GM19240 (cell line): ENCODE data around the gene SLC41A3.
A peak's percentile ranks its signal among the peaks of the same experiment; 100 is the strongest.
"Not testable (repeated sequence)": the region's sequence is repeated elsewhere in the genome, so short reads cannot be mapped to it uniquely, and the experiment has no call there.

ENCODE experiments used
- DNase-seq: peaks from one replicate; pipeline ENCODE4 v3.0.0; 2011; ENCODE audit warnings: low spot score; ENCODE audit not compliant: insufficient read length

The SLC41A3 gene

GRCh38 chr3:126106336-126107202, 22.6 kb upstream of the SLC41A3 start:
- no peak for DNase-seq

- DNase-seq, result no peak
These were observed 21.8 kb upstream of the SLC41A3 start for GRCh38 chr3:126105691-126106187.

GRCh38 chr3:126104742-126105605, 21.1 kb upstream of the SLC41A3 start:
- no peak for DNase-seq

GRCh38 chr3:126104028-126104635, 20.2 kb upstream of the SLC41A3 start:
- DNase-seq, result no peak

- no peak for DNase-seq
These were observed 19.4 kb upstream of the SLC41A3 start for GRCh38 chr3:126103121-126104027.

GRCh38 chr3:126102530-126102951, 18.6 kb upstream of the SLC41A3 start:
- no peak for DNase-seq

- DNase-seq, result no peak
These were observed 18.1 kb upstream of the SLC41A3 start for GRCh38 chr3:126102011-126102410.

- DNase-seq, result no peak
These were observed 17.6 kb upstream of the SLC41A3 start for GRCh38 chr3:126101521-126101982.

- no peak for DNase-seq
These were observed 16.8 kb upstream of the SLC41A3 start for GRCh38 chr3:126100634-126101301.

GRCh38 chr3:126100269-126100633, 16.3 kb upstream of the SLC41A3 start:
- no peak for DNase-seq

- DNase-seq, result no peak
These were observed 14.5 kb upstream of the SLC41A3 start for GRCh38 chr3:126098391-126098858.

- DNase-seq, result no peak
These were observed 13.9 kb upstream of the SLC41A3 start for GRCh38 chr3:126097801-126098200.

- DNase-seq, result not testable (repeated sequence)
These were observed 12.3 kb upstream of the SLC41A3 start for GRCh38 chr3:126096274-126096673.

- not testable (repeated sequence) for DNase-seq
These were observed 8.2 kb upstream of the SLC41A3 start for GRCh38 chr3:126092128-126092527.

- no peak for DNase-seq
These were observed 3.7 kb upstream of the SLC41A3 start for GRCh38 chr3:126087552-126088175.

- DNase-seq, result no peak
These were observed 1.9 kb upstream of the SLC41A3 start for GRCh38 chr3:126085841-126086240.

GRCh38 chr3:126085276-126085675, 1.4 kb upstream of the SLC41A3 start:
- no peak for DNase-seq

- DNase-seq, result no peak
These were observed 850 bp upstream of the SLC41A3 start for GRCh38 chr3:126084768-126085180.

- peak; percentile 25 for DNase-seq
These were observed 412 bp downstream of the SLC41A3 start for GRCh38 chr3:126083511-126083912.

- DNase-seq, result no peak
These were observed 832 bp downstream of the SLC41A3 start for GRCh38 chr3:126083138-126083445.
